Type B pancreatic cell (in vitro differentiated cells): Measurements from ENCODE around the gene HYAL1. TPM values are rescaled to one million over a fixed set of nuclear protein-coding genes. Genes with fewer than 3 reads are reported as not detected.

Experiments used
- DNase-seq: peaks from one replicate; pipeline ENCODE4 v3.0.0; 2021; ENCODE audit warnings: mixed read lengths; ENCODE audit not compliant: unreplicated experiment; ENCODE audit errors: extremely low spot score
- H3K27ac Mint-ChIP-seq: 2 replicates; pipeline ENCODE4 v1.8.0; 2021; ENCODE audit warnings: mild to moderate bottlenecking, mixed read lengths
- H3K27me3 Mint-ChIP-seq: 2 replicates; pipeline ENCODE4 v1.8.0; 2021; ENCODE audit warnings: mixed read lengths
- H3K36me3 Mint-ChIP-seq: 2 replicates; pipeline ENCODE4 v1.8.0; 2021; ENCODE audit warnings: mixed read lengths
- H3K4me1 Mint-ChIP-seq: one replicate; pipeline ENCODE4 v1.8.0; 2021; ENCODE audit warnings: mixed read lengths; ENCODE audit not compliant: unreplicated experiment
- H3K4me3 Mint-ChIP-seq: 2 replicates; pipeline ENCODE4 v1.8.0; 2021; ENCODE audit warnings: mild to moderate bottlenecking, mixed read lengths
- H3K9me3 Mint-ChIP-seq: 2 replicates; pipeline ENCODE4 v1.8.0; 2021; ENCODE audit warnings: mixed read lengths
- total RNA-seq: library from RNA; stranded (reverse); gene quantifications from 2 replicates; pipeline ENCODE4 v1.2.1, GENCODE V29; 2021; ENCODE audit warnings: low replicate concordance
- TF ChIP-seq, protein P1 (sequence below): fragments of 200-600 bp; sonication (generic); conservative IDR thresholded peaks from 2 replicates; pipeline ENCODE4 v1.5.0; 2021; ENCODE audit warnings: antibody characterized with exemption, mild to moderate bottlenecking

Gene HYAL1
- total RNA-seq, 1 donor from 2014 or later: 3.7 TPM

GRCh38 chr3:50322115-50322385 is 18.7 kb upstream of the HYAL1 start:
- no peak overlapping the region for H3K27ac Mint-ChIP-seq
- H3K9me3 Mint-ChIP-seq: no peaks in the 10 kb centered on the region
- H3K4me1 Mint-ChIP-seq: peaks cover 27% of the 10 kb centered on the region
- H3K27me3 Mint-ChIP-seq: no peaks in the 10 kb centered on the region
- no peak for DNase-seq
- peaks cover 7% of the 10 kb centered on the region for H3K36me3 Mint-ChIP-seq
- peak overlapping the region; percentile 89 for H3K4me3 Mint-ChIP-seq
- TF ChIP-seq, protein P1, sequence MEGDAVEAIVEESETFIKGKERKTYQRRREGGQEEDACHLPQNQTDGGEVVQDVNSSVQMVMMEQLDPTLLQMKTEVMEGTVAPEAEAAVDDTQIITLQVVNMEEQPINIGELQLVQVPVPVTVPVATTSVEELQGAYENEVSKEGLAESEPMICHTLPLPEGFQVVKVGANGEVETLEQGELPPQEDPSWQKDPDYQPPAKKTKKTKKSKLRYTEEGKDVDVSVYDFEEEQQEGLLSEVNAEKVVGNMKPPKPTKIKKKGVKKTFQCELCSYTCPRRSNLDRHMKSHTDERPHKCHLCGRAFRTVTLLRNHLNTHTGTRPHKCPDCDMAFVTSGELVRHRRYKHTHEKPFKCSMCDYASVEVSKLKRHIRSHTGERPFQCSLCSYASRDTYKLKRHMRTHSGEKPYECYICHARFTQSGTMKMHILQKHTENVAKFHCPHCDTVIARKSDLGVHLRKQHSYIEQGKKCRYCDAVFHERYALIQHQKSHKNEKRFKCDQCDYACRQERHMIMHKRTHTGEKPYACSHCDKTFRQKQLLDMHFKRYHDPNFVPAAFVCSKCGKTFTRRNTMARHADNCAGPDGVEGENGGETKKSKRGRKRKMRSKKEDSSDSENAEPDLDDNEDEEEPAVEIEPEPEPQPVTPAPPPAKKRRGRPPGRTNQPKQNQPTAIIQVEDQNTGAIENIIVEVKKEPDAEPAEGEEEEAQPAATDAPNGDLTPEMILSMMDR: no peak

GRCh38 chr3:50321336-50322114 is 18.2 kb upstream of the HYAL1 start:
- TF ChIP-seq, protein P1: peak; percentile 79
- peak; percentile 92 for DNase-seq
- H3K4me3 Mint-ChIP-seq: peak overlapping the region; percentile 89
- no peaks in the 10 kb centered on the region for H3K27me3 Mint-ChIP-seq
- peaks cover 10% of the 10 kb centered on the region for H3K36me3 Mint-ChIP-seq
- peaks cover 32% of the 10 kb centered on the region for H3K4me1 Mint-ChIP-seq
- H3K27ac Mint-ChIP-seq: peak overlapping the region; percentile 95
- H3K9me3 Mint-ChIP-seq: no peaks in the 10 kb centered on the region

GRCh38 chr3:50320853-50321335 is 17.5 kb upstream of the HYAL1 start:
- H3K27me3 Mint-ChIP-seq: no peaks in the 10 kb centered on the region

GRCh38 chr3:50319894-50320625 is 16.7 kb upstream of the HYAL1 start:
- DNase-seq: no peak
- Mint-ChIP-seq H3K4me3 (peak overlapping the region; percentile 95), H3K4me1 (peaks cover 38% of the 10 kb centered on the region), H3K27ac (peak overlapping the region; percentile 98), H3K27me3 (no peaks in the 10 kb centered on the region), H3K36me3 (peaks cover 18% of the 10 kb centered on the region), H3K9me3 (no peaks in the 10 kb centered on the region)
- TF ChIP-seq, protein P1: no peak

More at GRCh38 chr3:50320853-50321335, 17.5 kb upstream of the HYAL1 start:
- peaks cover 15% of the 10 kb centered on the region for H3K36me3 Mint-ChIP-seq
- H3K4me1 Mint-ChIP-seq: peaks cover 36% of the 10 kb centered on the region
- H3K4me3 Mint-ChIP-seq: peak overlapping the region; percentile 95
- DNase-seq: peak; percentile 88
- H3K27ac Mint-ChIP-seq: peak overlapping the region; percentile 98
- no peaks in the 10 kb centered on the region for H3K9me3 Mint-ChIP-seq
- TF ChIP-seq, protein P1: no peak

DNA sequence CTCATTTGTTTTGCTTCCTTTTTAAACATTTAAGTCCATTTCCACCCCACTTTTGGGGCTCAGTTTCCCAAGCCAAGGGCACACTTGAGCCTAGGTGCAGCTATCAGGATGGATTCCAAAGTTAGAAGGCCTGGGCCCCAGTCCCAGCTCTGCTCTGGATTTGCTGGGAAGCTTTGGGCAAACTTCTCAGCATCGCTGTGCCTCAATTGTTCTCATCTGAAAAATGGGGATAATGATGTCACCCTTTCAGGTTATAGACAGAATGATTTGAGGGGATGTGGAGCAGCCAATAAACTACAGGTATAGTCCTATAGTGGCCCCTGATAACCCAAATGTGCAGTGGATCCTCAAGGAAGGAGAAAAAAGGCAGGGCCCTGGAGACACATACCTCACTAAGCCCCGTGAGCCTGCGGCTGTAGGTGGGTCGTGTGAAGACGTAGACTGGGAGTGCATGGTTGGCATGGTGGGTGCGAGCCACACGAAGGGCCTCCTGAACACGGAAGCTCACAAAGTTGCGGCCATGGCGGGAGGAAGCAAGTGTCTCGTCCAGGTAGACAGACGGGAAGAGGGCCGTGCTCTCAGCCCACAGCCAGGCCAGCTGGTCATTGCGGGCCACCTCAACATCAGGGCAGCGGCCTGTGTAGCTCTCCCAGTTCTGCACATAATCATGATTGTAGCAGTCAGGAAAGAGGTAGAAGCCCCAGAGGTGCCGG is 16.0 kb upstream of the HYAL1 start:
- H3K4me3 Mint-ChIP-seq: peak overlapping the region; percentile 95

More for the DNA sequence above, 16.0 kb upstream of the HYAL1 start:
- peaks cover 15% of the 10 kb centered on the region for H3K36me3 Mint-ChIP-seq
- H3K9me3 Mint-ChIP-seq: no peaks in the 10 kb centered on the region
- H3K4me1 Mint-ChIP-seq: peaks cover 32% of the 10 kb centered on the region
- no peak for DNase-seq
- peak overlapping the region; percentile 98 for H3K27ac Mint-ChIP-seq
- H3K27me3 Mint-ChIP-seq: no peaks in the 10 kb centered on the region
- TF ChIP-seq, protein P1: no peak
